ENCODE data around the gene SCAF4.

DNA sequence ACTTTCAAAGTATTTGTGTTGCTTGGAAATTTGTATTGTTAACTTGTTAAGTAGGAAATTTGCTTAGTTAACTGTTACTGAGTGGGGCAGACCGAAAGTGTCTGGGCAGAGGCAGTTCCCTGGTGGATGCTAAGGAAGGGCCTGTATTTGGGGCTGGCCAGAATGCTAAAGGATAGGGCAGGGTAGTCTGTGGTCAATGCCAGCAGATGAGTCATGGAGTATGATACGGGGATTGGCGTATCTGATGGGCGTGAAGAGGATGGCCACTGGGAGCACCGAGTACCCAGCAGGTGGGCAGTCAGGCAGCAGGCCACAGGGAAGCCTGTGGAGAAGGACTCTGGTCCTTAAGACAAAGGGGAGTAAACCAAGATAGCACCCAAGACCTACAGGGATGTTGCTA, 46.6 kb upstream of the SCAF4 start:
- TF ChIP-seq POLR2A (IDR thresholded peaks at IDR 0.05) = no peak
- TF ChIP-seq, protein P1, sequence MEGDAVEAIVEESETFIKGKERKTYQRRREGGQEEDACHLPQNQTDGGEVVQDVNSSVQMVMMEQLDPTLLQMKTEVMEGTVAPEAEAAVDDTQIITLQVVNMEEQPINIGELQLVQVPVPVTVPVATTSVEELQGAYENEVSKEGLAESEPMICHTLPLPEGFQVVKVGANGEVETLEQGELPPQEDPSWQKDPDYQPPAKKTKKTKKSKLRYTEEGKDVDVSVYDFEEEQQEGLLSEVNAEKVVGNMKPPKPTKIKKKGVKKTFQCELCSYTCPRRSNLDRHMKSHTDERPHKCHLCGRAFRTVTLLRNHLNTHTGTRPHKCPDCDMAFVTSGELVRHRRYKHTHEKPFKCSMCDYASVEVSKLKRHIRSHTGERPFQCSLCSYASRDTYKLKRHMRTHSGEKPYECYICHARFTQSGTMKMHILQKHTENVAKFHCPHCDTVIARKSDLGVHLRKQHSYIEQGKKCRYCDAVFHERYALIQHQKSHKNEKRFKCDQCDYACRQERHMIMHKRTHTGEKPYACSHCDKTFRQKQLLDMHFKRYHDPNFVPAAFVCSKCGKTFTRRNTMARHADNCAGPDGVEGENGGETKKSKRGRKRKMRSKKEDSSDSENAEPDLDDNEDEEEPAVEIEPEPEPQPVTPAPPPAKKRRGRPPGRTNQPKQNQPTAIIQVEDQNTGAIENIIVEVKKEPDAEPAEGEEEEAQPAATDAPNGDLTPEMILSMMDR (IDR thresholded peaks at IDR 0.05) = no peak

Data from adrenal gland (tissue), 5 donors.